Testis (tissue), 3 donors: ENCODE data around the gene MECP2. TPM values are rescaled to one million over a fixed set of nuclear protein-coding genes. Genes with fewer than 3 reads are reported as not detected.

Experiments
- DNase-seq: peaks from one replicate; pipeline ENCODE4 v3.0.0-alpha.2; 2019
- H3K27ac ChIP-seq, 2 donors: fragments of 200-600 bp; sonication (generic); one replicate each; pipeline ENCODE4 v1.5.1; 2019
- H3K27me3 ChIP-seq: fragments of 200-600 bp; sonication (generic); one replicate; pipeline ENCODE4 v1.5.1; 2019
- H3K36me3 ChIP-seq: fragments of 200-600 bp; sonication (generic); one replicate; pipeline ENCODE4 v1.5.1; 2017; ENCODE audit warnings: low read depth; ENCODE audit errors: missing control alignments
- H3K4me1 ChIP-seq: fragments of 200-600 bp; sonication (generic); one replicate; pipeline ENCODE4 v1.5.1; 2019
- H3K4me3 ChIP-seq, 2 donors: fragments of 200-600 bp; sonication (generic); one replicate each; pipeline ENCODE4 v1.5.1; 2017 to 2019
- H3K9me3 ChIP-seq: fragments of 200-600 bp; sonication (generic); one replicate; pipeline ENCODE4 v1.5.1; 2017
- CTCF ChIP-seq, 3 experiments: fragments of 450-650 bp in 2 of 3; fragments of 200-600 bp in 1 of 3; sonication (generic) in 1 of 3; IDR thresholded peaks; one replicate each; pipeline ENCODE4 v1.5.1; 2016 to 2019; ENCODE audit warnings: antibody characterized with exemption in 3 of 3, mild to moderate bottlenecking in 2 of 3, moderate library complexity in 1 of 3
- POLR2A ChIP-seq: fragments of 450-650 bp; IDR thresholded peaks from one replicate; pipeline ENCODE4 v1.6.1; 2017; ENCODE audit warnings: antibody characterized with exemption, mild to moderate bottlenecking, moderate library complexity
- WGBS, 2 donors: methylation state at CpG; one replicate each; pipeline ENCODE4 v1.1.5; 2018; 5-methylcytosine and 5-hydroxymethylcytosine counted together
- intact Hi-C: fragments of 100-400 bp; cut with DNase I; formaldehyde crosslinking; loops from one replicate; pipeline ENCODE4 v1.15.1; 2023; ENCODE audit warnings: low total_unique reads
- polyA plus RNA-seq: library from polyadenylated mRNA; stranded (reverse); fragments of 350-450 nt; fragmentation: Illumina TruSeq; extraction: RNeasy Lipid Tissue Mini Kit (QIAGEN cat#74804); gene quantifications from one replicate; pipeline ENCODE4 v1.2.3, GENCODE V29; 2014; ENCODE audit warnings: low read depth, low replicate concordance; ENCODE audit not compliant: insufficient read depth
- total RNA-seq, 2 donors: library from RNA; depleted of rRNA; stranded (reverse); fragments of >200 nt; gene quantifications; one replicate each; pipeline ENCODE4 v1.2.3, GENCODE V29; 2016

MECP2 gene
- total and polyA plus RNA-seq, 3 donors from 2014 or later = 25.0 to 86.4 (median 85.4) TPM

DNA sequence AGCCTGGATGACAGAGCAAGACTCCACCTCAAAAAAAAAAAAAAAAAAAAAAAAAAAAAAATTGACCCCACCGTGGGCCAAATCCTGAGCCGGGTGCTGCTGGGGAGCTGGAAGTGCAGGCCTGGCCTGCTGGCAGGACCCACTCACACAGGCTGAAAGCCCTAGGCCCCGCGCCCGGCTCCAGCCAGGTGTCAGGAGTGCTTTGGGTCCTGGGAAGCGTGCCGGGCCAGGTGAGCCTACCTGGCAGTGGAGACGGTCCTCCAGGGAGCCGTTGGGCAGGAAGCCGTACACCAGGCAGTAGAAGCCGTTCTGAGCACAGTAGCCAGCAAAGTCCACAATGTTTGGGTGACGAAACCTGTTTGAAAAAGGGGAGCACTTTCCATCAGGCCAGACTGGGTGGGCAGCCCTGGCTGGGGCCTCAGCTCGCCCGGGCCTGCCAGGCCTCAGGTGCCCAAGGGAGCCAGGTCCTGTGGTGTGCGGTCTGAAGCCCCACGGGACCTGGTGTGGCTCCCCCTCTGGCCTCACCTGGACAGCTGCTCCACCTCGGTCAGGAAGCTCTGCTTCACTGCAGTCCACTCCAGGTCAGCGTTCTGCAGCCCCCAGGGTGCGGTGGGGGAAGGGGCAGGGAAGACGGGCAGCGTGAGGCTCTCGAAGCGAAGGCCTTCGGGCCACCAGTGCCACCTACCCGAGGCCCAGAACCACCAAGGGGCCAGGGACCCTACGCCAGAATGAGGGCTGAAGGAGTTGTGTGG is 79.6 kb downstream of the MECP2 start:
- Histone ChIP-seq H3K4me3 (no peak overlapping the region), H3K27me3 (no peaks in the 10 kb centered on the region), H3K27ac (peak overlapping the region in 1 of 2 donors; percentile 84), H3K4me1 (peaks cover 11% of the 10 kb centered on the region), H3K36me3 (no peaks in the 10 kb centered on the region), H3K9me3 (no peaks in the 10 kb centered on the region)
- DNase-seq = no peak
- TF ChIP-seq POLR2A (no peak), CTCF (IDR thresholded peaks at IDR 0.05) (no peak)
- intact Hi-C loops = no loop called here
- 74% methylated on average over 22 of the region's 26 CpGs; no CpG with 5 or more reads in 1 of the 2 donors for WGBS, 2 donors

GRCh38 chrX:154016366-154017076 is 81.0 kb downstream of the MECP2 start:
- Histone ChIP-seq H3K9me3 (no peaks in the 10 kb centered on the region), H3K4me3 (no peak overlapping the region), H3K4me1 (peaks cover 20% of the 10 kb centered on the region), H3K27ac (no peak overlapping the region), H3K27me3 (no peaks in the 10 kb centered on the region), H3K36me3 (no peaks in the 10 kb centered on the region)
- 88% methylated on average over 16 of the region's 24 CpGs; no CpG with 5 or more reads in 1 of the 2 donors for WGBS, 2 donors
- intact Hi-C loops = no loop called here
- no peak for TF ChIP-seq POLR2A
- no peak for TF ChIP-seq CTCF (IDR thresholded peaks at IDR 0.05)
- DNase-seq = no peak

GRCh38 chrX:154015581-154016264 is 81.8 kb downstream of the MECP2 start:
- peaks cover 14% of the 10 kb centered on the region for H3K4me1 ChIP-seq
- H3K36me3 ChIP-seq = no peaks in the 10 kb centered on the region
- no peak for TF ChIP-seq CTCF (IDR thresholded peaks at IDR 0.05)
- TF ChIP-seq POLR2A = no peak
- H3K27ac ChIP-seq = no peak overlapping the region
- no peak overlapping the region for H3K4me3 ChIP-seq
- no peak for DNase-seq
- no peaks in the 10 kb centered on the region for H3K9me3 ChIP-seq
- intact Hi-C loops = no loop called here
- WGBS, 2 donors = 40 to 84% methylated on average over 1 to 11 of the region's 16 CpGs
- no peaks in the 10 kb centered on the region for H3K27me3 ChIP-seq

DNA sequence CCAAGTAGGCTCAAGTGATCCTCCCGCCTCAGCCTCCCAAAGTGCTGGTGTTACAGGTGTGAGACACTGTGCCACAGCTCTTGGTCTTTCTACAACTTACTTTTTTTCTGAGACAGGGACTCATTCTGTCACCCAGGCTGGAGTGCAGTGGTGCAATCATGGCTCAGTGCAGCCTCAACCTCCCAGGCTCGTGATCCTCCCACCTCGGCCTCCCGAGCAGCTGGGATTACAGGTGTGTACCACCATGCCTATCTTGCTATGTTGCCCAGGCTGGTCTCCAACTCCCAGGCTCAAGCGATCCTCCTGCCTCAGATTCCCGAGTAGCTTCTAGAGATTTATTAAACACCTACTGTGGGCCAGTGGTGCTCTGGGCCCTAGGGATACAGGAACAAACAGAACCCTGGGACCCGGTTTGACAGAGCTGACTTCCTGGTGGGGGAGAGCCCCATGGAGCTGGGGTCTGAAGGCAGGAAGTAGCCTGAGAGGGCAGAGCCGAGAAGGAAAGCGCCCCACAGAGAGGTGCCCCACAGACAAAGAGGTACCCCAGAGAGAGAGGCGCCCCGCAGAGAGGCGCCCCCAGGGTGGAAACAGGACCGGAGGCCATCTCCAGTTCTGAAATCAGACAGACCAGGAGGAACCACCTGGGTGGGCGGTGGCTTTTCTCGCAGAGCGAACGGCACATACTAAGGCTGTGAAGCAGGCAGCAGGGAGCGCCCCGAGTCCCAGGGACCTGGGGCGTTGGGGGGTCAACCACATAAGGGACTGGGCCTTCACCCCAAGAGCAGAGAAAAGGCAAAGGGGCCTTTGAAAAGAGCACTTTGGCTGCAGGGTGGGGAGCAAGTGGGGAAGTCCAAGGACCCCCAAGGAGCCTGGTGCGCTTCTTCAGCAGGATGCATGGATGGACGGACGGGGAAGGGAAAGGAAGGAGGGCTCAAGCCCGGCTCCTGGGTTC is 82.8 kb downstream of the MECP2 start:
- Histone ChIP-seq H3K4me3 (no peak overlapping the region), H3K27ac (no peak overlapping the region), H3K36me3 (no peaks in the 10 kb centered on the region), H3K9me3 (no peaks in the 10 kb centered on the region), H3K4me1 (peaks cover 14% of the 10 kb centered on the region), H3K27me3 (no peaks in the 10 kb centered on the region)
- intact Hi-C loops = no loop called here
- 83 to 91% methylated on average over 8 to 23 of the region's 24 CpGs for WGBS, 2 donors
- no peak for DNase-seq
- TF ChIP-seq POLR2A (no peak), CTCF (IDR thresholded peaks at IDR 0.05) (no peak)
